ENCODE data around the gene MRC2. TPM values are rescaled to one million over a fixed set of nuclear protein-coding genes. Genes with fewer than 3 reads are reported as not detected.
"Not testable (repeated sequence)": the region's sequence is repeated elsewhere in the genome, so short reads cannot be mapped to it uniquely, and the experiment has no call there.

Gene MRC2
- total RNA-seq, 1 experiment from 2014 or later = 34.3 TPM

GRCh38 chr17:62611292-62611691, 16.2 kb upstream of the MRC2 start:
- Histone ChIP-seq H3K4me1 (ENCODE audit: insufficient read depth, low read length, poor library complexity, severe bottlenecking) (no peaks in the 10 kb centered on the region), H3K4me3 (ENCODE audit: low read depth, low read length, poor library complexity, severe bottlenecking) (no peak overlapping the region), H3K36me3 (ENCODE audit: insufficient read depth, low read length, poor library complexity, severe bottlenecking) (peaks cover 34% of the 10 kb centered on the region), H3K9me3 (ENCODE audit: low read depth, low read length, poor library complexity, severe bottlenecking) (no peaks in the 10 kb centered on the region), H3K27ac (ENCODE audit: low read depth, low read length, poor library complexity, severe bottlenecking) (no peak overlapping the region), H3K27me3 (replicated peaks; ENCODE audit: insufficient read depth, low read depth, low read length, poor library complexity) (no peaks in the 10 kb centered on the region)
- CTCF ChIA-PET = no interaction called here
- BruUV-seq (replicated peaks) = no TSS peak
- POLR2A ChIA-PET (ENCODE audit: low non-redundant PET) = interaction anchor here (0.5 kb wide), 1 partner anchor 9 kb away, joined by 3 read pairs; no protein-coding TSS in a partner anchor
- intact Hi-C loops (cut with micrococcal nuclease; ENCODE audit: unreplicated experiment) = no loop called here
- no peak for DNase-seq (ENCODE audit: low spot score)
- TF ChIP-seq CTCF (conservative IDR thresholded peaks at IDR 0.05; ENCODE audit: low read depth, low read length) (no peak), EZH2 (IDR thresholded peaks at IDR 0.05; ENCODE audit: borderline replicate concordance, low read depth, low read length, poor library complexity, severe bottlenecking) (no peak)

DNA sequence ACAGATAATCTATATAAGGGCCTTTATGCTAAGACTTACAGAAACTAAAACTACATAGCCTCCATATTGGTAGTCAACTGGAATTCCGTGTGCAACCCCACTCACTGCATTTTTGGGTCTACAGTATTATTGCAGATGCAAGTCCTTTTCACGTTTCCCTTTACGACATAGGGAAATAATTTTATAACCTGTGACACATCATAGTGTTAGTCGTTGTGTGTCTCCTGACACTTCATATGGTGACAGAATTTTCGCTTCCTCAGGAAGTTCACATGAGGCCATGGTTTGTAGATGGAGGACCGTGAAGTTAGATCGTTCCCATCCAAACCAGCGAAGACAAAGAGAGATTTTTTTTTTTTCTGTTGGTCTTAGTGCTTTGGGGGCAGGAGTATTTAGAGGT, 15.7 kb upstream of the MRC2 start:
- no peaks in the 10 kb centered on the region for H3K9me3 ChIP-seq (ENCODE audit: low read depth, low read length, poor library complexity, severe bottlenecking)
- no peaks in the 10 kb centered on the region for H3K27me3 ChIP-seq (replicated peaks; ENCODE audit: insufficient read depth, low read depth, low read length, poor library complexity)
- TF ChIP-seq EZH2 (IDR thresholded peaks at IDR 0.05; ENCODE audit: borderline replicate concordance, low read depth, low read length, poor library complexity, severe bottlenecking) = no peak
- TF ChIP-seq CTCF (conservative IDR thresholded peaks at IDR 0.05; ENCODE audit: low read depth, low read length) = no peak
- peaks cover 30% of the 10 kb centered on the region for H3K36me3 ChIP-seq (ENCODE audit: insufficient read depth, low read length, poor library complexity, severe bottlenecking)
- H3K27ac ChIP-seq (ENCODE audit: low read depth, low read length, poor library complexity, severe bottlenecking) = peak overlapping the region; percentile 23
- ChIA-PET POLR2A (ENCODE audit: low non-redundant PET) (no interaction called here), CTCF (no interaction called here)
- intact Hi-C loops (cut with micrococcal nuclease; ENCODE audit: unreplicated experiment) = no loop called here
- DNase-seq (ENCODE audit: low spot score) = no peak
- H3K4me3 ChIP-seq (ENCODE audit: low read depth, low read length, poor library complexity, severe bottlenecking) = no peak overlapping the region
- no peaks in the 10 kb centered on the region for H3K4me1 ChIP-seq (ENCODE audit: insufficient read depth, low read length, poor library complexity, severe bottlenecking)
- BruUV-seq (replicated peaks) = no TSS peak

DNA sequence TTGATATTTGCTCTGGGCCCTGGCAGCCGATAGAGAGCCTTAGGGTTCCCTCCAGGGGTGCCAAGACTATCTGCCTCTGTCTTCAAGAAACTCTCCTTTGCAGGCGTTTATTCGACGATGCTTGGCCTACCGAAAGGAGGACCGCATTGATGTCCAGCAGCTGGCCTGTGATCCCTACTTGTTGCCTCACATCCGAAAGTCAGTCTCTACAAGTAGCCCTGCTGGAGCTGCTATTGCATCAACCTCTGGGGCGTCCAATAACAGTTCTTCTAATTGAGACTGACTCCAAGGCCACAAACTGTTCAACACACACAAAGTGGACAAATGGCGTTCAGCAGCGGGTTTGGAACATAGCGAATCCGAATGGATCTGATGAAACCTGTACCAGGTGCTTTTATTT, 15.2 kb upstream of the MRC2 start:
- intact Hi-C loops (cut with micrococcal nuclease; ENCODE audit: unreplicated experiment) = not testable (repeated sequence)

DNA sequence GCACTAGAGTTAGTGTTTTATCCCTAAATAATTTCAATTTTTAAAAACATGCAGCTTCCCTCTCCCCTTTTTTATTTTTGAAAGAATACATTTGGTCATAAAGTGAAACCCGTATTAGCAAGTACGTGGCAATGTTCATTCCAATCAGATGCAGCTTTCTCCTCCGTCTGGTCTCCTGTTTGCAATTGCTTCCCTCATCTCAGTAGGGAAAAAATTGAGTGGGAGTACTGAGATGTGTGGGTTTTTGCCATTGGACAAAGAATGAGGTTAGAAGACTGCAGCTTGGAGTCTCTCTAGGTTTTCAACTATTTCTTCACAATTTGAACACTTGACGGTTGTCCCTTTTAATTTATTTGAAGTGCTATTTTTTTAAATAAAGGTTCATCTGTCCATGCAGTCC, 14.4 kb upstream of the MRC2 start:
- DNase-seq (ENCODE audit: low spot score); POLR2A ChIA-PET (ENCODE audit: low non-redundant PET); CTCF ChIA-PET; H3K4me1 ChIP-seq (ENCODE audit: insufficient read depth, low read length, poor library complexity, severe bottlenecking); H3K4me3 ChIP-seq (ENCODE audit: low read depth, low read length, poor library complexity, severe bottlenecking); H3K9me3 ChIP-seq (ENCODE audit: low read depth, low read length, poor library complexity, severe bottlenecking); H3K27me3 ChIP-seq (replicated peaks; ENCODE audit: insufficient read depth, low read depth, low read length, poor library complexity); H3K27ac ChIP-seq (ENCODE audit: low read depth, low read length, poor library complexity, severe bottlenecking); intact Hi-C loops (cut with micrococcal nuclease; ENCODE audit: unreplicated experiment): not testable (repeated sequence)
- peaks cover 21% of the 10 kb centered on the region for H3K36me3 ChIP-seq (ENCODE audit: insufficient read depth, low read length, poor library complexity, severe bottlenecking)
- TSS peak; percentile 9 for BruUV-seq (replicated peaks)

More for the DNA sequence above, 15.2 kb upstream of the MRC2 start:
- H3K4me1 ChIP-seq (ENCODE audit: insufficient read depth, low read length, poor library complexity, severe bottlenecking); H3K4me3 ChIP-seq (ENCODE audit: low read depth, low read length, poor library complexity, severe bottlenecking); H3K27me3 ChIP-seq (replicated peaks; ENCODE audit: insufficient read depth, low read depth, low read length, poor library complexity); POLR2A ChIA-PET (ENCODE audit: low non-redundant PET); CTCF ChIA-PET; DNase-seq (ENCODE audit: low spot score); H3K9me3 ChIP-seq (ENCODE audit: low read depth, low read length, poor library complexity, severe bottlenecking); BruUV-seq (replicated peaks): not testable (repeated sequence)
- Histone ChIP-seq H3K27ac (ENCODE audit: low read depth, low read length, poor library complexity, severe bottlenecking) (peak overlapping the region; percentile 23), H3K36me3 (ENCODE audit: insufficient read depth, low read length, poor library complexity, severe bottlenecking) (peaks cover 28% of the 10 kb centered on the region)
